ELF-1 (cell line): ENCODE results near the gene LSR.
"Not testable (repeated sequence)": the region's sequence is repeated elsewhere in the genome, so short reads cannot be mapped to it uniquely, and the experiment has no call there.

ENCODE experiments used
- DNase-seq: peaks from one replicate; pipeline ENCODE4 v3.0.0-alpha.2; 2016; ENCODE audit warnings: low read depth, low spot score

The LSR gene

GRCh38 chr19:35267353-35267817 lies 18.6 kb downstream of the LSR start:
- no peak for DNase-seq

DNA sequence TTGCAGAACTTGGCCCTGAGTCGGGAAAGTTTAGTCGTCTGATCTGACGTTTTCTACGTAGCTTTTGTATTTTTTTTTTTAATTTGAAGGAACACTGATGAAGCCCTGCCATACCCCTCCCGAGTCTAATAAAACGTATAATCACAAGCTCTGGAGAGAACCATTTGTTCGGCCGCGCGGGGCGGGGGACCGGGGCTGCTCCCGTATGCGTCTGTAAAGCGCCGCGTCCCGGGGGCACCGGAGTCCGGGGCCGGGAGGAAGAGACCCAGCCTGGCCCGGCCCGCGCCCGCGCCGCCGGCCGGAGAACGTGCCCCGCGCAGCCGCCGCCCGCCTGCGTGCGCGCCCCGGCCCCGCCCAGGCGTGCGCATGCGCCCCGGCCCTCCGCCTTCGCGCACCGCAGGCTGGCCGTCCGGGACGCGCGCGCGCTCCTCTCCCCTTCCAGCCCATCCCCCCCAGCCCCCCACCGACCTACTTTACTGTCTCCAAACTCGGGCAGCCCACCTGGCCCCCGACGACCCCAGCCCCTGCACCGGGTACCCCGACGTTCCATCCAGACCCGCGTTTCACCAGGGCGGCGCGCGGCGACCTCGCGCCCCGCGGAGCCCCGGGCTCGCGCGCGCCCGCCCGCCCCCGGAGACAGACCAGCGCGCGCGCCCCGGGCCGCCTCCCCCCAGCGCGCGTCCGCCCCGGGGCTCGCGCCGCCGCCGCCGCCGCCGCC lies 19.2 kb downstream of the LSR start:
- peak; percentile 53 for DNase-seq

- peak; percentile 54 for DNase-seq
Observed at GRCh38 chr19:35268536-35269437, 20.0 kb downstream of the LSR start, which contains the start of gene USF2. Gene USF2, plus strand, starts transcription at chr19:35268962. Its CDS starts 140 bp downstream, at chr19:35269102.

GRCh38 chr19:35269438-35270117 lies 20.8 kb downstream of the LSR start:
- DNase-seq = peak; percentile 94

DNA sequence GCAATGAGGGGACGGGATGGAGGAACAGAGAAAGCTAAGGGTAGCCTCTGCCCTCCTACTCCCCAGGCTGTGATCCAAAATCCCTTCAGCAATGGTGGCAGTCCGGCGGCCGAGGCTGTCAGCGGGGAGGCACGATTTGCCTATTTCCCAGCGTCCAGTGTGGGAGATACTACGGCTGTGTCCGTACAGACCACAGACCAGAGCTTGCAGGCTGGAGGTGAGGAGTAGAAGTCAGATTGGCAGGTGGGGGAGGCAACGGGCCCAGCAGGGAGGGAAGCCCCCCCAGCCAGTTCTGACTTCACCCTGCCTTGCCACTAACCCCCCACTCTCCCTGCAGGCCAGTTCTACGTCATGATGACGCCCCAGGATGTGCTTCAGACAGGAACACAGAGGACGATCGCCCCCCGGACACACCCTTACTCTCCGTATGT lies 21.6 kb downstream of the LSR start:
- DNase-seq = no peak

DNA sequence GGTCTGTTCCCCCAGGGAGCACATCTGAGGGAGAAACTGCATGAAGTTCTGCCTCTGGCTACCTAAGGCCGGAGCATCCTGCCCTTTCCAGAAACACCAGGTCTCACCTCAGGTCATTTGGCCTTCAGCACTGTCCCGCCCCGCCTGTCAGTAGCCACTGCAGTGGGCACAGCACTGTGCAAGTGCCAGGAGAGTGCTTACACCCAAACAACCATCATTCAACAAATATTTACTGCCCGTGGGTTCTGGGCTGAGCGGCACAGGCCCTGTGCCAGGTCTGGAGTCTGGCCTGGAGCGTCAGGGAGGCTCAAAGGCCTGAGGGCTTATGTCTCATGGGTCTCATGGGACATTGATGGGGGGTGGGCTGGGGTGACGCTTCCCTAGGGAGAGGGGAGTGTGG lies 22.7 kb downstream of the LSR start:
- DNase-seq = no peak

GRCh38 chr19:35272122-35272719 lies 23.4 kb downstream of the LSR start:
- no peak for DNase-seq

DNA sequence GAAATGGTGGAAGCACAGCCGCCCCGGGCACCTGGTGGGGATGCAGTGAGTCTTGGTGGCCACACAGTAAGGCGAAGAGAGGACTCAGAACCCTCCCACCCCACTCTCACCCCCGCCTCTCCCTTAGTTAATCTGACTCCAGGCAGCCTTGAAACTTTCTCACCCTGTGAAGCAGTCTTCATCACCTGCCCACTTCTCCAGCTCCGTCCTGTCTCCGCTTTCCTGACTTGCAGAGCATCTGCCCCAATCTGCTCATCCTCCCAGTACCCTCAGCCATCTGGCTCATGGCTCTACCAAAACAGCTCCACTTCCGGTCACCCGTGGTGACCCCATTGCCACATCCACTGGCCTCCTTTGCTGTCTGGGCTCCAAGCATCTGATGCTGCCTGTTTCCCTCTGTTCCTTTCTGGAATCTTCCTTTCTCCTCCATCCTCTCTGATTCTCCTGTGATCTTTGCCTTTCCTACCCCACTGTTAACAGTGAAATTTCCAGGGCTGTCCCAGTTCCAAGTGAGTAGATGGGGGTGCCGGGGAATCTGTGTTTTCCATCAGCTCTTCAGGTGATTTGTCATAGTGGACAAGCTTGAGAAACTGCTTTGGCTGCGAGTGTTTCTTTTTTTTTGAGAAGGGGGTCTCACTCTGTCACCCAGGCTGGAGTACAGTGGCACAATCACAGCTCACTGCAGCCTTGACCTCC lies 24.3 kb downstream of the LSR start:
- DNase-seq = no peak

- DNase-seq = no peak
Observed at GRCh38 chr19:35273686-35274259, 25.0 kb downstream of the LSR start.

DNA sequence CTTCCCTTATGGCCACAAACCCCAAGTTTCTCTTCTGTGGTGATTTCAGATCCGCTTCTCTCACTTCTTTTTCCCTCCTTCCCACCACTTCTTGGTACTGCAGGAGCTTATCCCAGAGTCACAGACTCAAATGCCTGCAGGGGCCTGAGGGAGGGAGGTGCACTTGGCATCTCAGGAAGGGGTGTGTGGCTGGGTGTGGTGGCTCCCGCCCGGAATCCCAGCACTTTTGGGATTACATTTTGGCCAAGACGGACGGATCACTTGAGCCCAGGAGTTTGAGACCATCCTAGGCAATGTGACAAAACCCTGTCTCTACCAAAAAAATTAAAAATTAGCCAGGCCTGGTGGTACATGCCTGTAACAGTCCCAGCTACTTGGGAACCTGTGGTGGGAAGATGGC lies 25.5 kb downstream of the LSR start:
- DNase-seq = no peak

- no peak for DNase-seq
Observed at GRCh38 chr19:35276706-35277281, 28.0 kb downstream of the LSR start.

DNA sequence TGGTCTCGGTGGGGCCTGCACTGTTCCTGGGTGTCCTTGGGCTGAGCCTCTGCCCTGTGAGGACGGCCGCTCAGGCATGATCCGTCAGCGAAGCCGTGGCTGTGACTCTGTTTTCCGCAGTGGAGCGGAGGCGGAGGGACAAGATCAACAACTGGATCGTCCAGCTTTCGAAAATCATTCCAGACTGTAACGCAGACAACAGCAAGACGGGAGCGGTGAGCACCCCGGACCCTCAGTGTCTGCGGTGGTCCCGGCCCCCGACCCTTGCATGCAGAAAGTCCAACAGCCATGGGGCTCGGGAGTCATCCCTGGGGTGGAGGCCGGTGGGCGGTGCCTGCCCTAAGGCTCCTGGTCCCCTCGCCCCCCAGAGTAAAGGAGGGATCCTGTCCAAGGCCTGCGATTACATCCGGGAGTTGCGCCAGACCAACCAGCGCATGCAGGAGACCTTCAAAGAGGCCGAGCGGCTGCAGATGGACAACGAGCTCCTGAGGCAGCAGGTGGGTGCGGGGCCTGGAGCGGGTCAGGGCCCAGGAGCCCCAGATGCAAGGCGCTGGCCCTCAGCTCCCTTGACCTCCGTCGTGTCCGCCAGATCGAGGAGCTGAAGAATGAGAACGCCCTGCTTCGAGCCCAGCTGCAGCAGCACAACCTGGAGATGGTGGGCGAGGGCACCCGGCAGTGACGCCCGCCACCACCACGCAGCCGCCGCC lies 29.9 kb downstream of the LSR start:
- DNase-seq = no peak

DNA sequence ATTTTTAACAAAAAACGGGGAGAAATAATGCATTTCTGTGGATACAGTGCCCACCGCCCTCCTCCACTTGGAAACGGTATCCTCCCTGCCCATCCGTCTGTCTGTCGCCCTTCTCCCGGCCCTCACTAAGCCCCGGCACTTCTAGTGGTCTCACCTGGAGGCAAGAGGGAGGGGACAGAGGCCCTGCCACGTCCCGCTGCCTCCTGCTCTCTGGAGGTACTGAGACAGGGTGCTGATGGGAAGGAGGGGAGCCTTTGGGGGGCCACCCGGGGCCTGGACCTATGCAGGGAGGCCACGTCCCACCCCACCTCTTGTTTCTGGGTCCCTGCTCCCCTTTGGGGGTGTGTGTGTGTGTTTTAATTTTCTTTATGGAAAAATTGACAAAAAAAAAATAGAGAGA lies 30.6 kb downstream of the LSR start:
- DNase-seq = no peak

GRCh38 chr19:35279985-35280821 lies 31.4 kb downstream of the LSR start:
- no peak for DNase-seq

DNA sequence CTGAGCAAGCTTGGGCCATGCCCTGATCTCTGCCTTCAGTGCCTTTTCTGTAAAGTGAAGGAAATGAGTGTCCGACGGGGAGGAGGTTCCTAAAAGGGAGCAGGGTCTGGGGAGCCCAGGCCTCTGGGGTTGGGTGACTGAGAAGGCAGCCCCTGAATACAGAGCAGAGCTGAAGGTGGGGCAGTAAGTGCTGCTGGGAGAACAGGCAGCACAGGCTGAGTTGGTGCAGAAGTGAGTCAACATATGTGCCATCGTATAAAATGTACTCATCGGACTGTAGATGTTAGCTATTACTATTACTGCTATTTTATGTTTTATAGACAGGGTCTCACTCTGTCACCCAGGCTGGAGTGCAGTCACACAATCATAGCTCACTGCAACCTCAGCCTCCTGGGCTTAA lies 32.5 kb downstream of the LSR start:
- DNase-seq = no peak

GRCh38 chr19:35284153-35285094 lies 35.6 kb downstream of the LSR start:
- no peak for DNase-seq

- no peak for DNase-seq
Observed at GRCh38 chr19:35285095-35285449, 36.3 kb downstream of the LSR start.

GRCh38 chr19:35285465-35285864 lies 36.7 kb downstream of the LSR start:
- not testable (repeated sequence) for DNase-seq
